Suprapubic skin (tissue), 4 donors: Measurements from ENCODE around the gene SCRN2. TPM values are rescaled to one million over a fixed set of nuclear protein-coding genes. Genes with fewer than 3 reads are reported as not detected.

Source experiments
- DNase-seq, 2 donors: peaks; one replicate each; pipeline ENCODE4 v3.0.0-alpha.2; 2019; ENCODE audit warnings: low spot score in 2 of 2
- H3K27ac ChIP-seq: fragments of 200-600 bp; sonication (generic); one replicate; pipeline ENCODE4 v1.5.1; 2019
- H3K27me3 ChIP-seq: fragments of 200-600 bp; sonication (generic); one replicate; pipeline ENCODE4 v1.5.1; 2019
- H3K36me3 ChIP-seq: fragments of 200-600 bp; sonication (generic); one replicate; pipeline ENCODE4 v1.5.1; 2019
- H3K4me1 ChIP-seq: fragments of 200-600 bp; sonication (generic); one replicate; pipeline ENCODE4 v1.5.1; 2019
- H3K4me3 ChIP-seq: fragments of 200-600 bp; sonication (generic); one replicate; pipeline ENCODE4 v1.5.1; 2019; ENCODE audit warnings: mild to moderate bottlenecking
- H3K9me3 ChIP-seq: fragments of 200-600 bp; sonication (generic); one replicate; pipeline ENCODE4 v1.5.1; 2019
- EP300 ChIP-seq: sonication (generic); formaldehyde crosslinking; IDR thresholded peaks from one replicate; pipeline ENCODE4 v1.6.1; 2017; ENCODE audit warnings: antibody characterized with exemption
- POLR2A ChIP-seq, 2 donors: fragments of 450-650 bp; IDR thresholded peaks; one replicate each; pipeline ENCODE4 v1.6.1; 2017; ENCODE audit warnings: antibody characterized with exemption in 2 of 2, mild to moderate bottlenecking in 2 of 2, moderate library complexity in 2 of 2
- POLR2AphosphoS5 ChIP-seq, 3 donors: sonication (generic); formaldehyde crosslinking; IDR thresholded peaks; one replicate each; pipeline ENCODE4 v1.6.1; 2017; ENCODE audit warnings: antibody characterized with exemption in 3 of 3
- WGBS: methylation state at CpG from one replicate; pipeline ENCODE4 v1.1.5; 2018; 5-methylcytosine and 5-hydroxymethylcytosine counted together
- total RNA-seq, 4 donors: library from RNA; depleted of rRNA; stranded (reverse); fragments of >200 nt; gene quantifications; one replicate each; pipeline ENCODE4 v1.1.0, GENCODE V29; 2016
- TF ChIP-seq, protein P1 (sequence below), 2 donors: fragments of 200-600 bp in 1 of 2; fragments of 450-650 bp in 1 of 2; sonication (generic) in 1 of 2; IDR thresholded peaks; one replicate each; pipeline ENCODE4 v1.5.1; 2016 to 2019; ENCODE audit warnings: antibody characterized with exemption in 2 of 2, mild to moderate bottlenecking in 1 of 2, moderate library complexity in 1 of 2

SCRN2 gene
- total RNA-seq = 10 to 100 TPM; 22.3 to 46.4 (median 34.7) TPM

DNA sequence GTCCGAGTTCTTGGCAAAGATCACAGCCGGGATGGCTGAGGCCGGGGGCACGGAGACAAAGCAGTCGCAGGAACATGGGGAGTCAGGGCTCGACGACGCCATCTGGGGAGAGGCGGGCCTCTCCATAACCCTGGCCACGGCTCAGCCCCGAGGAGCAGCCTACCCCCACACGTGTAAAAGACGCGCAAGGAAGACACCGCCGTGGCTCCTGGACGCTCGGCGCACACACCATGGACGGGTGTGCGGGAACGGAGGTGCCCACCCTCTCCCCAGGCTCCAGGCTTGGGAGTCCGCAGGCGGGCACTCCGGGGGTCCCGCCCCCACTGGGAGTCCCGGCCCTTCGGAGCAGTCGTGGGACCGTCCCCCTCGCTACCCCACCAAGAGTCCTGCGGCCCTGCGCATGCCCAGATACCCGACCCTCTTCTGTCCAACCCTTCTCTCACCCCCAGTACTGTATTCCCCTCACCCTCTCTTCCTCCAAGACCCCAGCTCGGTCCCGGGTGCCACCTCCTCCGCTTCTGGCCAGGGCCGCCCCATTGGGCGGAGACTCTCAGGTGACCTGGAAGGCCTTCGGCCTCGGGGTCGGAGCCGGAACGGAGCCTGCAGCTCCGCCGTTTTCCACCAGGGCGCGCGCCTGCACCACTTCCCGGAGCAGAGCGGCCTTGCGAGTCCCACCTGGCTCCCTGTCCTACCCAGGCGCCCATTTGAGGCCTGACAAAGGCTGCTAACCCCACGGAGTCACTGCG is at the start of gene SCRN2:
Gene SCRN2, minus strand, starts transcription at position 532 of the 746 bp plus-strand sequence. Its CDS starts 430 bp downstream, at position 102.
- TF ChIP-seq POLR2A (IDR thresholded peaks at IDR 0.05) (no peak), POLR2AphosphoS5 (IDR thresholded peaks at IDR 0.05) (peak in 1 of 3 donors; percentile 29), EP300 (no peak)
- TF ChIP-seq, protein P1, sequence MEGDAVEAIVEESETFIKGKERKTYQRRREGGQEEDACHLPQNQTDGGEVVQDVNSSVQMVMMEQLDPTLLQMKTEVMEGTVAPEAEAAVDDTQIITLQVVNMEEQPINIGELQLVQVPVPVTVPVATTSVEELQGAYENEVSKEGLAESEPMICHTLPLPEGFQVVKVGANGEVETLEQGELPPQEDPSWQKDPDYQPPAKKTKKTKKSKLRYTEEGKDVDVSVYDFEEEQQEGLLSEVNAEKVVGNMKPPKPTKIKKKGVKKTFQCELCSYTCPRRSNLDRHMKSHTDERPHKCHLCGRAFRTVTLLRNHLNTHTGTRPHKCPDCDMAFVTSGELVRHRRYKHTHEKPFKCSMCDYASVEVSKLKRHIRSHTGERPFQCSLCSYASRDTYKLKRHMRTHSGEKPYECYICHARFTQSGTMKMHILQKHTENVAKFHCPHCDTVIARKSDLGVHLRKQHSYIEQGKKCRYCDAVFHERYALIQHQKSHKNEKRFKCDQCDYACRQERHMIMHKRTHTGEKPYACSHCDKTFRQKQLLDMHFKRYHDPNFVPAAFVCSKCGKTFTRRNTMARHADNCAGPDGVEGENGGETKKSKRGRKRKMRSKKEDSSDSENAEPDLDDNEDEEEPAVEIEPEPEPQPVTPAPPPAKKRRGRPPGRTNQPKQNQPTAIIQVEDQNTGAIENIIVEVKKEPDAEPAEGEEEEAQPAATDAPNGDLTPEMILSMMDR (IDR thresholded peaks at IDR 0.05) = peak; percentile 97
- H3K27me3 ChIP-seq = peaks cover 10% of the 10 kb centered on the region
- 0% methylated on average over 3 of the region's 55 CpGs for WGBS
- peak within 1 kb of the TSS; percentile 47 for H3K27ac ChIP-seq
- H3K4me3 ChIP-seq = peak within 1 kb of the TSS; percentile 64
- H3K36me3 ChIP-seq = peaks cover 30% of the 10 kb centered on the region
- H3K9me3 ChIP-seq = no peaks in the 10 kb centered on the region
- DNase-seq = peak; percentile 92 to 94
- H3K4me1 ChIP-seq = peaks cover 37% of the 10 kb centered on the region

DNA sequence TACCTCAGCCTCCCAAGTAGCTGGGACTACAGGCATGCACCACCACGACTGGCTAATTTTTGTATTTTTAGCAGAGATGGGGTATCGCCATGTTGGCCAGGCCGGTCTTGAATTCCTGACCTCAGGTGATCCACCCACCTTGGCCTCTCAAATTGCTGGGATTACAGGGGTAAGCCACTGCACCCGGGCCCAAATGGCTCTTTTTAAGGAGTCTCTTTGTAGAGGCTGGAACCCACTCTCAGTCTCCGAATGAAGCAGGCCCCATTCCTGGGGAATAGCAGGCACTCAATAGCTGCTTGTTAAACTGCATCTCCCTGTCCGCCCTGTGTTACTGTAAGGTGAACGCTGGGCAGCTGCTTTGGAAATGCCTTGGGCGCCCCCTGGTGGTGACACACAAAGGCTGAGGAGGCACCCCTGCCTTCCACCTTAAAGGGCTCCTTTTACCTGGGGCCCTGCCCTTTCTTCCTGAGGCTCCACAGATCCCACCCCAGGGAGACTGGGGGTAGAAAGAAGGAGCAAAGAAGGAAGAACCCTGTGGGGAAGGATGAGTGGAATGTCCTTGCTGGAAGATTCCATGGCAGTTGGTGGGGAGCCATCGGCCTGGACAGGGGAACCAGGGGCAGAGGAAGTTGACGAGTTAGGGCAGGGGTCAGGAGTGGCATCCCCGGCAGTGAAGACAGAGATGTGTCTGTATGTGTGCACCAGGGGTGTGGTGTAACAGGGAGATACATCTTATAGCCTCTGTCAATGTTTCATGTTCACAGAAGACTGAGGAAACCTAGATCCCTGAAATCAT is 48.9 kb upstream of the SCRN2 start:
- DNase-seq = peak; percentile 92 to 95
- 36% methylated on average over 11 of the region's 11 CpGs for WGBS
- Histone ChIP-seq H3K27me3 (no peaks in the 10 kb centered on the region), H3K9me3 (no peaks in the 10 kb centered on the region), H3K27ac (no peak overlapping the region), H3K36me3 (no peaks in the 10 kb centered on the region), H3K4me3 (no peak overlapping the region), H3K4me1 (peaks cover 27% of the 10 kb centered on the region)
- no peak for TF ChIP-seq POLR2AphosphoS5 (IDR thresholded peaks at IDR 0.05)
- TF ChIP-seq, protein P1 (IDR thresholded peaks at IDR 0.05) = peak; percentile 93
- no peak for TF ChIP-seq EP300

DNA sequence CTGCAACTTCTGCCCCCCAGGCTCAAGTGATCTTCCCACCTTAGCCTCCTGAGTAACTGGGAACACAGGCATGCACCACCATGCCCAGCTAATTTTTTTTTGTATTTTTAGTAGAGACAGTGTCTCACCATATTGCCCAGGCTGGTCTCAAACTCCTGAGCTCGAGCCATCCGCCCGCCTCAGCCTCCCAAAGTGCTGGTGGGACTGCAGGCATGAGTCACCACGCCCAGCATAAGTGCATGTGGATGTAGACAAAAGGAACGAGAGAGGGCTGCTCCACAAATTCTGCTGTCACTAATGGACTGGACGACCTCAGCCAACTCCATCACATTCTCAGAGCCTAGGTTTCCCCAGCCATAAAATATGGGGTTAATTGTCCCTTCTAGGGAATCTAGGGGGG is 47.2 kb upstream of the SCRN2 start:
- peaks cover 29% of the 10 kb centered on the region for H3K4me1 ChIP-seq
- no peaks in the 10 kb centered on the region for H3K27me3 ChIP-seq
- H3K4me3 ChIP-seq = no peak overlapping the region
- H3K36me3 ChIP-seq = no peaks in the 10 kb centered on the region
- no peak overlapping the region for H3K27ac ChIP-seq
- WGBS = 71% methylated on average over 6 of the region's 6 CpGs
- DNase-seq = no peak
- TF ChIP-seq EP300 (no peak), POLR2A (IDR thresholded peaks at IDR 0.05) (no peak), POLR2AphosphoS5 (IDR thresholded peaks at IDR 0.05) (no peak)
- TF ChIP-seq, protein P1 (IDR thresholded peaks at IDR 0.05) = no peak
- no peaks in the 10 kb centered on the region for H3K9me3 ChIP-seq

DNA sequence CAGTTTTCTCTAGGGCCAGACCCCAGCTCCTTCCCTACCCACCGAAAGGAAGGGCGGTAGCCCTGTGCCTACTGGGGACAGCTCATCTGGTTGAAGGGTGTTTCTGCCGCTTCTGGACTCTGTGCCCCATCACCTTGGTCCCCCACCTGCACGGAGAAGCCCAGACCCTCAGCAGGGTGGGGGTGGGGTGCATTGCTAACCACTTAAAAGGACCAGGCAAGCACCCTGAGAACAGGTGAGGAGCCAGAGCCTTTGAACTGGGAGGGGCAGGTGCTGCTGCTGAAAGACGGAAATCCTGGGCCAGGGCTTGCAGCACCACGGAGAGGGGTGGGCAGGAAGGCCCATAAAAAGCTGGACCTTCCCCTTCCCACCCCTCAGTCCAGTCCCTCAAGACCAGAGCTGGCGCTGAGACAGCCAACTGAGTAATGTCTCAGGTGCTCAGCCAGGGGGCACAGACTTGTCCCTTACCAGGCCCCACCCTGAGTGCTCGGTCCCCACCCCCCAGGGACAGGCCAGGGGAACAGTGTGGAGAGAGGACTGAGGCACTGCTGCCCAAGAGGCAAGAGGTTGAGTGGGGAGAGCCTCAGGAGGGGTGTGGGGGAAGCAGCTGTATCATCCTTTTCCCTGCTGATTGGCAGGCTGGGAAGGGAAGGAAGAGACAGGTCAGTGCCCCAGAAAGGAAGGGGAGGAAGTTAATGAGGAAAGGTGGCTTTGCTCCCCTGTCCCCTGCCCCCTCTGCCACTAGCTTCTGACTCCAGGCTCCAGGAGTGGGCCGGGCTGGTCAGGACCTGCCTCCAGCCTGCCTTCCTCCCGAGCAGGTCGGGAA is 44.0 kb upstream of the SCRN2 start:
- peaks cover 2% of the 10 kb centered on the region for H3K27me3 ChIP-seq
- H3K9me3 ChIP-seq = no peaks in the 10 kb centered on the region
- WGBS = 40% methylated on average over 8 of the region's 11 CpGs
- H3K27ac ChIP-seq = no peak overlapping the region
- no peaks in the 10 kb centered on the region for H3K36me3 ChIP-seq
- H3K4me3 ChIP-seq = no peak overlapping the region
- DNase-seq = no peak
- H3K4me1 ChIP-seq = peaks cover 44% of the 10 kb centered on the region
- TF ChIP-seq POLR2AphosphoS5 (IDR thresholded peaks at IDR 0.05) = no peak
- TF ChIP-seq POLR2A (IDR thresholded peaks at IDR 0.05) = no peak
- TF ChIP-seq, protein P1 (IDR thresholded peaks at IDR 0.05) = no peak
- no peak for TF ChIP-seq EP300
